SK-N-SH (cell line): ENCODE data around the gene RNASE8. TPM values are rescaled to one million over a fixed set of nuclear protein-coding genes. Genes with fewer than 3 reads are reported as not detected.

Experiments
- CHD2 ChIP-seq: fragments of 150-350 bp; IDR thresholded peaks from 2 replicates; pipeline ENCODE4 v1.6.1; 2018; ENCODE audit warnings: low read length; ENCODE audit not compliant: partially characterized antibody
- CTCF ChIP-seq: fragments of 200-600 bp; sonication (generic); IDR thresholded peaks from 2 replicates; pipeline ENCODE4 v1.6.1; 2017; ENCODE audit warnings: antibody characterized with exemption, mild to moderate bottlenecking, moderate library complexity
- FOSL2 ChIP-seq: IDR thresholded peaks from 2 replicates; pipeline ENCODE4 v1.4.0; 2012; ENCODE audit warnings: low read depth, mild to moderate bottlenecking, moderate library complexity, borderline replicate concordance
- FOXM1 ChIP-seq: IDR thresholded peaks from 2 replicates; pipeline ENCODE4 v1.4.0; 2012; ENCODE audit warnings: low read depth, mild to moderate bottlenecking
- GATA2 ChIP-seq: sonication (generic); formaldehyde crosslinking; IDR thresholded peaks from 2 replicates; pipeline ENCODE4 v1.5.0; 2020; ENCODE audit warnings: mild to moderate bottlenecking, missing genetic modification reagents
- MXI1 ChIP-seq: IDR thresholded peaks from 2 replicates; pipeline ENCODE4 v1.6.1; 2012; ENCODE audit warnings: mild to moderate bottlenecking, low read depth, low read length, improper control_type of control experiment
- NFIC ChIP-seq: IDR thresholded peaks from 2 replicates; pipeline ENCODE4 v1.4.0; 2012; ENCODE audit warnings: borderline replicate concordance
- PBX3 ChIP-seq: IDR thresholded peaks from 2 replicates; pipeline ENCODE4; 2012
- POLR2AphosphoS5 ChIP-seq: IDR thresholded peaks from 2 replicates; pipeline ENCODE4 v1.6.1; 2012; ENCODE audit warnings: low read depth, low read length
- RAD21 ChIP-seq: IDR thresholded peaks from 2 replicates; pipeline ENCODE4 v1.6.1; 2012; ENCODE audit warnings: mild to moderate bottlenecking, low read length
- RCOR1 ChIP-seq: fragments of 150-350 bp; IDR thresholded peaks from 2 replicates; pipeline ENCODE4 v1.6.1; 2017; ENCODE audit warnings: antibody characterized with exemption, low read length
- REST ChIP-seq: IDR thresholded peaks from 2 replicates; pipeline ENCODE4 v1.6.1; 2012; ENCODE audit warnings: mild to moderate bottlenecking, low read depth, low read length, moderate library complexity
- RFX5 ChIP-seq: IDR thresholded peaks from 2 replicates; pipeline ENCODE4 v1.6.1; 2012; ENCODE audit warnings: mild to moderate bottlenecking, improper control_type of control experiment, low read length
- TCF12 ChIP-seq: IDR thresholded peaks from 2 replicates; pipeline ENCODE4 v1.4.0; 2012
- TEAD4 ChIP-seq: IDR thresholded peaks from 2 replicates; pipeline ENCODE4 v1.4.0; 2012; ENCODE audit warnings: mild to moderate bottlenecking, borderline replicate concordance; ENCODE audit not compliant: insufficient read depth
- USF2 ChIP-seq: fragments of 150-350 bp; IDR thresholded peaks from 2 replicates; pipeline ENCODE4 v1.6.1; 2017; ENCODE audit warnings: antibody characterized with exemption, low read length, low read depth, borderline replicate concordance
- polyA plus RNA-seq, 3 experiments: library from polyadenylated mRNA; depleted of rRNA; stranded (reverse); fragments of >200 nt; gene quantifications; 2 replicates each; pipeline ENCODE4 v1.2.3, GENCODE V29; 2012
- TF ChIP-seq, protein P1 (sequence below): IDR thresholded peaks from 2 replicates; pipeline ENCODE4 v1.4.0; 2012; ENCODE audit warnings: low read depth, borderline replicate concordance
- TF ChIP-seq, protein P2 (sequence below): fragments of 150-350 bp; IDR thresholded peaks from 2 replicates; pipeline ENCODE4 v1.6.1; 2016; ENCODE audit warnings: mild to moderate bottlenecking, low read depth, low read length

Gene RNASE8
- polyA plus RNA-seq, 1 of the 3 experiments (the other 2 are of a cell fraction): not detected

DNA sequence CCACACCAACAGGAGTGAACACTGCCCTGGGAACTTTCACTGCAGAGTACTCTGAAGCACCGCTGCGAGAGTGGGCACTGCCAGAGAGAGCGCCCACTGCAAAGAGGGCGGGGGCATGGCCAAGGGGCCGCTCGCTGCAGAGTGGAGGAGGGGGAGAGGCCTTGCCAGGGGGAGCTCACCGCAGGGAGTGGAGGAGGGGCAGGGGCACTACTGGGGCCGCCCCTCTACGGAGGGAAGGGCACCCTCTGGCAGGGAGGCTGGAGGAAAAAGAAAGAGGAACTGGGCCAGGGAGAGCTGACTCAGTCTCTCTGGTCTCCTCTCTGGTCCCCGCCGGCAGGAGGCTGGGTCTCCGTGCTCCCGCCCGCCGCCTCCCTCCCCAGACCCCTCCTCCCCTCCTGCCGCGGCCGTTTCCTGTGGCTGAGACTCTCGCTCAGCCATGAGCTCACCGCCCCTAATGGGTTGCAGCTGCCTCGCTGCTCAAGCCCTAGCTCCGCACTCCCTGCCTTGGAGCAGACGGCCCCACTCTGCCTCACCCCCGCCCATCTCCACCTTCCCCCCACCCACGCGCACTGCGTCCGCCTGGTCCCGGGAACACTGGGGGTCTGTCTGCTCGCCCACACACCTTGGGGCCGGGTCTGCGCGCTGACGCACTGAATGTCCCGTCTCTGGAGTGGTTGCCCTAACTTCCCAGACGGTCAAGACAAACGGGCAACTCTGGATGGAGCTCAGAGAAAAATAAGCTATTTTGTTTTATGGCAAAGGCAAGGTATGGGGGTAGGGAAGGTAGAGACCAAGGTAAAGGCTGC is 13.8 kb downstream of the RNASE8 start (continued):
- TF ChIP-seq CTCF (no peak), POLR2AphosphoS5 (peak; percentile 47; the same call in 1 of the 2 replicates), RCOR1 (no peak), TCF12 (peak; percentile 90), FOXM1 (no peak), REST (0 out of 2 replicates have a peak, but pooled peaks have one; percentile 44), GATA2 (no peak), RAD21 (0 out of 2 replicates have a peak, but pooled peaks have one; percentile 2), NFIC (no peak), MXI1 (no peak), TEAD4 (no peak), PBX3 (no peak), FOSL2 (no peak), CHD2 (peak; percentile 73), USF2 (no peak), RFX5 (no peak)
- TF ChIP-seq, protein P1, sequence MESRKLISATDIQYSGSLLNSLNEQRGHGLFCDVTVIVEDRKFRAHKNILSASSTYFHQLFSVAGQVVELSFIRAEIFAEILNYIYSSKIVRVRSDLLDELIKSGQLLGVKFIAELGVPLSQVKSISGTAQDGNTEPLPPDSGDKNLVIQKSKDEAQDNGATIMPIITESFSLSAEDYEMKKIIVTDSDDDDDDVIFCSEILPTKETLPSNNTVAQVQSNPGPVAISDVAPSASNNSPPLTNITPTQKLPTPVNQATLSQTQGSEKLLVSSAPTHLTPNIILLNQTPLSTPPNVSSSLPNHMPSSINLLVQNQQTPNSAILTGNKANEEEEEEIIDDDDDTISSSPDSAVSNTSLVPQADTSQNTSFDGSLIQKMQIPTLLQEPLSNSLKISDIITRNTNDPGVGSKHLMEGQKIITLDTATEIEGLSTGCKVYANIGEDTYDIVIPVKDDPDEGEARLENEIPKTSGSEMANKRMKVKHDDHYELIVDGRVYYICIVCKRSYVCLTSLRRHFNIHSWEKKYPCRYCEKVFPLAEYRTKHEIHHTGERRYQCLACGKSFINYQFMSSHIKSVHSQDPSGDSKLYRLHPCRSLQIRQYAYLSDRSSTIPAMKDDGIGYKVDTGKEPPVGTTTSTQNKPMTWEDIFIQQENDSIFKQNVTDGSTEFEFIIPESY: no peak
- TF ChIP-seq, protein P2, sequence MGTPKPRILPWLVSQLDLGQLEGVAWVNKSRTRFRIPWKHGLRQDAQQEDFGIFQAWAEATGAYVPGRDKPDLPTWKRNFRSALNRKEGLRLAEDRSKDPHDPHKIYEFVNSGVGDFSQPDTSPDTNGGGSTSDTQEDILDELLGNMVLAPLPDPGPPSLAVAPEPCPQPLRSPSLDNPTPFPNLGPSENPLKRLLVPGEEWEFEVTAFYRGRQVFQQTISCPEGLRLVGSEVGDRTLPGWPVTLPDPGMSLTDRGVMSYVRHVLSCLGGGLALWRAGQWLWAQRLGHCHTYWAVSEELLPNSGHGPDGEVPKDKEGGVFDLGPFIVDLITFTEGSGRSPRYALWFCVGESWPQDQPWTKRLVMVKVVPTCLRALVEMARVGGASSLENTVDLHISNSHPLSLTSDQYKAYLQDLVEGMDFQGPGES: no peak
